Astrocyte (in vitro differentiated cells and primary cell): ENCODE results near the gene TMIE. TPM values are rescaled to one million over a fixed set of nuclear protein-coding genes. Genes with fewer than 3 reads are reported as not detected.
A peak's percentile ranks its signal among the peaks of the same experiment; 100 is the strongest.

ENCODE experiments used
- DNase-seq: peaks from one replicate; pipeline ENCODE4 v3.0.0-alpha.2; 2010; ENCODE audit warnings: low read depth
- FAIRE-seq: peaks from 2 replicates; lab custom pipeline; 2011; peaks lifted over from hg19 to GRCh38; lab: Jason Lieb, UNC
- H2AFZ ChIP-seq: 2 replicates; pipeline ENCODE4 v1.6.0; 2012; ENCODE audit warnings: low read depth, low read length, inconsistent platforms
- H3K27ac ChIP-seq: 2 replicates; pipeline ENCODE4 v1.5.1; 2011; ENCODE audit warnings: low read depth, low read length, inconsistent platforms
- H3K27me3 ChIP-seq: 2 replicates; pipeline ENCODE4 v1.6.0; 2011; ENCODE audit warnings: low read length, inconsistent platforms; ENCODE audit not compliant: insufficient read depth
- H3K36me3 ChIP-seq: 2 replicates; pipeline ENCODE4 v1.5.1; 2011; ENCODE audit warnings: low read length, inconsistent platforms; ENCODE audit not compliant: insufficient read depth
- H3K4me1 ChIP-seq: 2 replicates; pipeline ENCODE4 v1.5.1; 2011; ENCODE audit warnings: low read length, inconsistent platforms; ENCODE audit not compliant: insufficient read depth
- H3K4me2 ChIP-seq: 2 replicates; pipeline ENCODE4 v1.6.0; 2012; ENCODE audit warnings: low read length, inconsistent platforms
- H3K4me3 ChIP-seq: 2 replicates; pipeline ENCODE4 v1.5.1; 2011; ENCODE audit warnings: low read depth, mild to moderate bottlenecking, low read length, inconsistent platforms; ENCODE audit not compliant: insufficient read depth
- H3K79me2 ChIP-seq: 2 replicates; pipeline ENCODE4 v1.6.0; 2012; ENCODE audit warnings: mild to moderate bottlenecking, low read length, inconsistent platforms; ENCODE audit not compliant: insufficient read depth
- H3K9ac ChIP-seq: 2 replicates; pipeline ENCODE4 v1.6.0; 2012; ENCODE audit warnings: mild to moderate bottlenecking, low read length, inconsistent platforms
- H3K9me3 ChIP-seq: 2 replicates; pipeline ENCODE4 v1.5.1; 2012; ENCODE audit warnings: low read depth, mild to moderate bottlenecking, low read length, inconsistent platforms; ENCODE audit not compliant: insufficient read depth
- H4K20me1 ChIP-seq: 2 replicates; pipeline ENCODE4 v1.6.0; 2012; ENCODE audit warnings: low read length, inconsistent platforms; ENCODE audit not compliant: insufficient read depth
- H3K27ac Mint-ChIP-seq: one replicate; pipeline ENCODE4 v1.8.0; 2021; ENCODE audit warnings: mild to moderate bottlenecking, mixed read lengths; ENCODE audit not compliant: unreplicated experiment
- H3K27me3 Mint-ChIP-seq: one replicate; pipeline ENCODE4 v1.8.0; 2021; ENCODE audit warnings: low read depth, mixed read lengths; ENCODE audit not compliant: unreplicated experiment
- H3K36me3 Mint-ChIP-seq: one replicate; pipeline ENCODE4 v1.8.0; 2021; ENCODE audit warnings: low read depth, mixed read lengths; ENCODE audit not compliant: unreplicated experiment
- H3K4me1 Mint-ChIP-seq: one replicate; pipeline ENCODE4 v1.8.0; 2021; ENCODE audit warnings: low read depth, mixed read lengths; ENCODE audit not compliant: unreplicated experiment
- H3K4me3 Mint-ChIP-seq: one replicate; pipeline ENCODE4 v1.8.0; 2021; ENCODE audit warnings: mild to moderate bottlenecking, moderate library complexity, mixed read lengths; ENCODE audit not compliant: unreplicated experiment
- H3K9me3 Mint-ChIP-seq: one replicate; pipeline ENCODE4 v1.8.0; 2021; ENCODE audit warnings: mild to moderate bottlenecking, mixed read lengths; ENCODE audit not compliant: unreplicated experiment
- CTCF ChIP-seq: IDR thresholded peaks from 2 replicates; pipeline ENCODE4 v1.5.1; 2011; ENCODE audit warnings: low read depth, mild to moderate bottlenecking, inconsistent platforms, low read length, moderate library complexity; ENCODE audit not compliant: insufficient read depth
- EZH2 ChIP-seq: IDR thresholded peaks from 2 replicates; pipeline ENCODE4 v1.6.1; 2012; ENCODE audit warnings: mild to moderate bottlenecking, low read length, inconsistent platforms; ENCODE audit not compliant: insufficient read depth
- total RNA-seq: library from RNA; stranded (reverse); gene quantifications from 2 replicates; pipeline ENCODE4 v1.2.1, GENCODE V29; 2021

Gene TMIE
- total RNA-seq, 1 donor from 2014 or later = 0.34 TPM

GRCh38 chr3:46685446-46685845, 15.7 kb upstream of the TMIE start:
- Mint-ChIP-seq H3K4me1 (no peaks in the 10 kb centered on the region), H3K27me3 (peaks cover 37% of the 10 kb centered on the region), H3K9me3 (no peaks in the 10 kb centered on the region), H3K27ac (no peak overlapping the region), H3K4me3 (no peak overlapping the region), H3K36me3 (peaks cover 23% of the 10 kb centered on the region)
- H3K4me1 ChIP-seq = no peaks in the 10 kb centered on the region
- no peak overlapping the region for H3K9ac ChIP-seq
- TF ChIP-seq CTCF (no peak), EZH2 (no peak)
- no peaks in the 10 kb centered on the region for H4K20me1 ChIP-seq
- no peaks in the 10 kb centered on the region for H3K9me3 ChIP-seq
- no peak overlapping the region for H3K4me3 ChIP-seq
- no peaks in the 10 kb centered on the region for H3K27me3 ChIP-seq
- no peaks in the 10 kb centered on the region for H3K79me2 ChIP-seq
- H2AFZ ChIP-seq = no peak overlapping the region
- H3K36me3 ChIP-seq = no peaks in the 10 kb centered on the region
- DNase-seq (no peak), FAIRE-seq (no peak)
- H3K4me2 ChIP-seq = no peak overlapping the region
- no peak overlapping the region for H3K27ac ChIP-seq

GRCh38 chr3:46690798-46691197, 10.4 kb upstream of the TMIE start:
- Mint-ChIP-seq H3K4me1 (peaks cover 4% of the 10 kb centered on the region), H3K27me3 (peaks cover 10% of the 10 kb centered on the region), H3K4me3 (no peak overlapping the region), H3K36me3 (peaks cover 2% of the 10 kb centered on the region), H3K9me3 (no peaks in the 10 kb centered on the region), H3K27ac (no peak overlapping the region)
- H3K27me3 ChIP-seq = no peaks in the 10 kb centered on the region
- TF ChIP-seq EZH2 (no peak), CTCF (no peak)
- H3K4me2 ChIP-seq = no peak overlapping the region
- no peak for FAIRE-seq
- no peak overlapping the region for H3K9ac ChIP-seq
- no peaks in the 10 kb centered on the region for H3K36me3 ChIP-seq
- H3K79me2 ChIP-seq = no peaks in the 10 kb centered on the region
- no peaks in the 10 kb centered on the region for H3K9me3 ChIP-seq
- no peak for DNase-seq
- no peak overlapping the region for H3K4me3 ChIP-seq
- H4K20me1 ChIP-seq = no peaks in the 10 kb centered on the region
- no peak overlapping the region for H2AFZ ChIP-seq
- H3K4me1 ChIP-seq = peaks cover 12% of the 10 kb centered on the region
- H3K27ac ChIP-seq = no peak overlapping the region

GRCh38 chr3:46692566-46692990, 8.6 kb upstream of the TMIE start:
- Histone ChIP-seq H3K4me3 (peak overlapping the region; percentile 65), H3K9ac (peak overlapping the region; percentile 72), H3K4me1 (peaks cover 12% of the 10 kb centered on the region), H3K4me2 (peak overlapping the region; percentile 99), H3K36me3 (no peaks in the 10 kb centered on the region), H3K27me3 (no peaks in the 10 kb centered on the region), H3K79me2 (no peaks in the 10 kb centered on the region), H4K20me1 (no peaks in the 10 kb centered on the region), H2AFZ (peak overlapping the region; percentile 97), H3K9me3 (no peaks in the 10 kb centered on the region), H3K27ac (no peak overlapping the region)
- FAIRE-seq (no peak), DNase-seq (peak; percentile 6)
- Mint-ChIP-seq H3K4me3 (peak overlapping the region; percentile 89), H3K36me3 (peaks cover 2% of the 10 kb centered on the region), H3K27ac (peak overlapping the region; percentile 69), H3K4me1 (peaks cover 8% of the 10 kb centered on the region), H3K9me3 (no peaks in the 10 kb centered on the region), H3K27me3 (peaks cover 6% of the 10 kb centered on the region)
- peak; percentile 9 for TF ChIP-seq EZH2
- TF ChIP-seq CTCF = no peak
